HG02840 (cell line): ENCODE data around the gene THAP10.
A peak's percentile ranks its signal among the peaks of the same experiment; 100 is the strongest.
"Not testable (repeated sequence)": the region's sequence is repeated elsewhere in the genome, so short reads cannot be mapped to it uniquely, and the experiment has no call there.

Source experiments
- ATAC-seq: cut with Tn5 transposase; IDR thresholded peaks from one replicate; pipeline ENCODE4 v1.9.1; 2021; ENCODE audit warnings: mild to moderate bottlenecking, moderate library complexity, moderate number of reproducible peaks; ENCODE audit not compliant: unreplicated experiment, low FRiP score

Gene THAP10

DNA sequence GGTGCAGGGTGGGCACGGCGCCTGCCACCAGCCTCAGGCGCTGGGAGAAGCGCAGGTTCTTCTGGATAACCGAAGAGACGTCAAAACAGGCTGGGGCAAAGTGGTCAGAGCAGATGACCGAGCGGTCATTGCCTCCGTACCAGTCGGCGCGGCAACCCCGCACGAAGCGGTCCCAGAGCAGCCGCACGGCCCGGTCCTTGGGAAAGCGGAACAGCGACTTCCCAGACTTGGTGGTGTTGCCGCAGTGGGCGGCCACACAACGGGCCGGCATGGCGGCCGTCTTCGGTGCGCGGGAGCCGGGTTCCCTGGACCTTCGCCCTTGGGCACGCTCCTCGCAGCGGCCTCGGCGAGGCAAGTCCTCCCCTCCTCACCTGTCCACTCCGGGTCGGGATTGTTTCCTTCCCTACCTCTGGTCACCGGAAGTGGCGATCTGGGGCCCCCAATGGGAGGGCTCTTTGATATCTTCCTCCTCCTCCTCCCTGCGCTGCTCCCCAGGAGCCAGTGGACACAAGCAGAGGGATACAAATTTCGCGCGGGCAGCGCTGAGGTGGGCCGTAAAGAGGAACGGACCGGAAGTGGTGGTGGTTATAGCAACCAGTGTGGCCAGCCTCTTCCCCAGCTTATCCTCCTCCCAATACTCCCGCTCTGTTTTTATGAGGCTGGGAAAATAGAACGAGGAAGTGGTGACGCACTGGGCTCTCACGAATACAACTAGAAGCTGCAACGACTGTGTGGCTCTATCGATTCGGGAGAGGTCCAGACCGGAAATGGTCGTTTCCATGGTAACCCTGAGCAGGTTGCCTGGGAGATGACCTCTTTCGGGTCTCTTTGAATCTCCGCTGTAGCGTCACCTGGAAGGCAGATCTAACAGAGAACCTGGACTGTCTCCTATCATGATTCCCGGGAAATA lies at the start of gene THAP10, which contains the start of gene LRRC49:
Gene THAP10, minus strand, starts transcription at position 432 of the 910 bp plus-strand sequence. Its CDS starts 161 bp downstream, at position 271.
Gene LRRC49, plus strand, starts transcription at position 825 of the 910 bp plus-strand sequence. Its CDS starts 69 bp downstream, at position 894.
- peak; percentile 64 for ATAC-seq

DNA sequence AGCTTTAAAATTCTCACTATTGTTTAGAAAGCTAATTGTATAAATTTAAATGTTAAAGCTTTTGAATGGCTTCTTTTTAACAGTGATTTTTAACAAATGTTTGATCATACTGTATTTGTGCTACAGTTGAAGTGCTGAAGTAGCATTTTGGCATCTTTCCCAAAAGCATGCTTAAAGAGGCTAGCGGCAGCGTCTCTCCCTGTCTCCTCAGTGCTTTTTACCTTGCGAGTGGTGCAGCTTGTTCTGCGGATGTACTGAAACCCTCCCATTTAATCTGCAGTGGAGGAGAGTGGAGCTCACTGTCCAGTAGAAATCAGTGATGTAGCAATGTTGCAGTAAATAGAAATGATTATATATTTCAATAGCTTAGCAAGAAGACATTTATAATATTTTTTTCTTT lies 44.1 kb upstream of the THAP10 start:
- ATAC-seq = no peak

DNA sequence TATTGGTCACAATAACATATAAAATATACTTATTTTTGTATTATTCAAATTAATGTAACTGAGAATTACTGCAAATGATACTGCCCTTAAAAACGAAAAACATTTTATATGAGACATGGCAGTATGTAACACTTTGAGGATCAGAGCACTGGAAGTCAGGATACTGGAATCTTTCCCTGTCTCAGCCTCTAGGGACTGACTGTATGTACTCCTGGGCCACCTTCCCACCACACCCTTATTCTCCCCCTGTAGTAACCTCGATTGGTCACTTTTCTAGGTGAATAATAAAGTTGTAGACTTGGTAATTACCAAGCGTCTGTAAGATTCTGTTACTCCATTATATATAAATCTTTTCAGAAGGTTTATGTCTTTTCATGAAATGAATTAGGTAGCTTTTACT lies 43.4 kb upstream of the THAP10 start:
- no peak for ATAC-seq

DNA sequence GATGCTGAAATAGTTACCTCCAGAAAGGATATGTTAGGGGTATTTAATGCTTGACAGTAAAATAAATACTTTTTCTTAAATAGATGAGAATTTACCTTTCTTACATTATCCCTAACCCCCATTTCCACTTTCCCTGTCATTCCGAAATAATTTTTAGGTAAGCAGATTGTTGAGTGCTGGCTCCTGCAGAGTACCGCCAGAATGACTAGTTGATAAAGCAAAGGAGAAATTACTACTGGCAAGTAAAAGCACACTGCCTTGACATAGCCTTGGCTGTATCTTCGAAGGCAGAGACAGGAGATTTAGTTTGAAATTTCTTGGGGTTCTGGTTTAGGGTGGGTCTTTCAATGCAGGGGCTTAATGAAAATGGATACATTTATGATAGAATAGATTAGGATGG lies 41.2 kb upstream of the THAP10 start:
- ATAC-seq = no peak

DNA sequence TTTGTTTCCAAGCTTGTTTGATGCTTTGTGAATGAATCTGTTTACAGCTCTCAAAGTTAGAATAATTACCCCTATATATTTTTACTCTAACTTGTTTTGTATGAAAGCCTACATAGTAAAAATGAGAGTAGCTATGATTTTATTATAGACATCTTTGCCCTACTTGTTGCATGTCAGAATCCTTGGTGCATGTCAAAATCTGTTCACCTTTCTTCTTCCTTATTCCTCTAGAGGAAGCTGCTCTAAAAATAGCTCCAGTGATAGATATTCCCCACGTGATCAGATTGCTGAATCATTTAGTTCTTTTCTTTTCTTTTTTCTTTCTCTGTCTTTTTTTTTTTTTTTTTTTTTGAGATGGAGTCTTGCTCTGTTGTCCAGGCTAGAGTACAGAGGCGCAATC lies 40.2 kb upstream of the THAP10 start:
- ATAC-seq = no peak

DNA sequence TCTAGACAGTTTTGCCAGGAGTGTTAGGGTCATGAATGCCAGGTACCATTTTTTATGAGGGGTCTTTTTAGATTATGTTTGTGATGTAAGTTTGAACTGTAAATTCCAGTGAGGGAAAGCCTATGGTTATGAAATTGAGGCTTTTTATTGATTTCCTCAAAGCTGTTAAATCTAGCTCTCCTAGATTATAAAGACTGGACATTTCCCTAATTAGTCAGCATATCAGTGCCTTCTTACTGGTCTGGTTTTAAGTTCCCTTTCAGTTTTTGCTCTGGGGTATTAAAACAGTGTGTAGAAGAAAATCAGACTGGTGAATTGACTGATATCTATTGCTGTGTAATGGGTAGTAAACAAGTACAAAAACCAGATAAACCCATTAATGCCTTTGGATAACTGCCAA lies 39.6 kb upstream of the THAP10 start:
- no peak for ATAC-seq

DNA sequence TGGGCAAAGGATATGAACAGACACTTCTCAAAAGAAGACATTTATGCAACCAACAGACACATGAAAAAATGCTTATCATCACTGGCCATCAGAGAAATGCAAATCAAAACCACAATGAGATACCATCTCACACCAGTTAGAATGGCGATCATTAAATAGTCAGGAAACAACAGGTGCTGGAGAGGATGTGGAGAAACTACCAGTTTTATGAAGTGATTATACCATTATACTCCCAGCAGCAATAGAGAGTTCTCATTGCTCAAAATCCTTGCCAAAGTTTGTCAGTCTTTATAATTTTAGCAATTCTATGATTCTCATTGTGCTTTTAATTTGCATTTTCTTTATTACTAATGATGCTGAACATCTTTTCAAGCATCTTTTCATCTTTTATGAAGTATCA lies 34.7 kb upstream of the THAP10 start:
- ATAC-seq = not testable (repeated sequence)

DNA sequence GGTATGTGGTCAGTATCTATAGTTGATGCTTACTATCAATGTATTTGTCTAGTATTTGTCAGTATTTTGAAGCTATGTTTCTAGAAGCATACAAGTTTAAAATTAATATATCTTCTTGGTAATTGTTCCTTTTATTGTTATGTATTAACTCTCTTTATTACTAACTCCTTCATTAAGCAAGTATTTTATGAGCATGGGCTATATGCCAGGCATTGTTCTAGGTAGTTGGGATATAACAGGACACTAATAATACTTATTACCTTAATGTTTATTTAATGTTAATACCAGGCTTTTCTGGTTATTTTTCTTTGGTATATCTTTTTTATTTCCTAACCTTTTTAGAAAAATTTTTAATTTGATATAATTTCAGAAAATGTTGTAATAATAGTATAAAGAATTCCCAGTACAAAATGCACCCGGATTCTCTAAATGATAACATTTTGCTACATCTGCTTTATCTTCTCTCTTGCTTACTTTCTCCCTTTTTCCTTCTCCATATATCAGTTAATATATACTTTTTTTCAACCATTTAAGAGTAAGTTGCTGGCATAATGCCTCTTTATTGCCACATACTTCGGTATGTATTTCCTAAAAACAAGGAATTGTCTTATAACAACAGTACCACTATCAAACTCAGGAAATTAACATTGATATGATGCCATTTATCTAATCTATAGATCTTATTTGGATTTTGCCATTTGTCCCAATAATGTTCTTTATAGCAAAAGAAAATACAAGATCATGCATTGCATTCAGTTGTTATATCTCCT lies 31.3 kb upstream of the THAP10 start:
- no peak for ATAC-seq

DNA sequence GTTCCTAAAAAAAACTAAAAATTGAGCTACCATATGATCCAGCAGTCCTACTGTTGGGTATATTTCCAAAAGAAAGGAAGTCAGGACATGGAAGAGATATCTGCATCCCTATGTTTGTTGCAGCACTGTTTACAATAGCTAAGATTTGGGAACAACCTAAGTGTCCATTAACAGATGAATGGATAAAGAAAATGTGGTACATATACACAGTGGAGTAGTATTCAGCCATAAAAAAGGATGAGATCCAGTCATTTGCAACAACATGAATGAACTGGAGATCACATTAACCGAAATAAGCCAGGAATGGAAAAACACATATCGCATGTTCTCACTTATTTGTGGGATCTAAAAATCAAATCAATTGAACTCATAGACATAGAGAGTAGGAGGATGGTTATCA lies 29.9 kb upstream of the THAP10 start:
- no peak for ATAC-seq

DNA sequence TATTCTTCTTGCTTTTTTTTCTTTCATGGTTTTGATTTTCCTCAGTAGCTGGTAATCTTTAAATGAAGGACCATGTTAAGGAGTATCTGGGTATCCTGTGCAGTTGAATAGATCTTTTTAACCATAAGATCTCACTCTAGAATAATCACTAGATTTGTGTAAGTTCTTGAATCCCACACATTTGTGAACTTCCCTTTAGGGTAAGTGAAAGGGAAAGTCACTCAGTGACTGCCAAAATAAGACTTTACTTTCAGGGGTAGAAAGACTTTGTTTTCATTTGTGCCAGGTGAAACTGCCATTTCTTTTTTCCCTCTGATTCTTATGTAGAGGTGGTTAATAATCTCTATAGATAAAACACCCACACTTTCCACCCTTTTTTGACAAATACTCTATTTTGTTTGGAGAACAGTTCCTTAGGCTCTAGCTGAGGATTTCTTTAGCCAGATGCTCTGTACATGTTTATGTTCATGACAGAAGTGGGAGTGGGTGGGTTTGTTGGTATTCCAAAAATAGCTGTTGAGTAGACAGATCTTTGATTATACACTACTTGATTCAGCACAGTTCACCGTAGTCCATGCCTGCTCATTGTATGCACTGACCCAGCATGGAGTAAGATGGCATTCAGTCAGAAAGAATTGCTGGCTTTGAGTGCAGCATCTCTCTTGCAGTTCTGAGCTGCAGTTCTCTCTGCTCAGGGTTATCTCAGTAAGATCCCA lies 28.9 kb upstream of the THAP10 start:
- no peak for ATAC-seq

DNA sequence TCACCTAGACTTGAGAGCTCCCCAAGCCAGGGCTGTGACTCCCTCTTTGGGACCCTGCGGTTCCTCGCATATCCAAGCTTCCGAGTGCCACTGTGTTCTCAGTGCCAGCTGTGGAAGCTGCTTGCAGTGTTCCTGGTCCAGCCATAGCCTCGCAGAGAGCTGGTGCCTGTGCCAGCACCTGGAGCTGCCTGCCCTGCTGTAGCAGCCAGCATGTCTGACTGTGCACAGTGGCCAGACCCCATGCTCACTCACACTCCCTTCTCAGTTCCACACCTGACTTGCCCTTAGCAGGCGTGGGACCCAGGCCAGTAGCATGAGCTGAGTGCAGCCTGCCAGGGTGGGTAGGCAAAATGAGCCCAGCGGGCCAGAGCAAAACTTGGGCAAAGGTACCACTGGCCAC lies 25.7 kb upstream of the THAP10 start:
- no peak for ATAC-seq

DNA sequence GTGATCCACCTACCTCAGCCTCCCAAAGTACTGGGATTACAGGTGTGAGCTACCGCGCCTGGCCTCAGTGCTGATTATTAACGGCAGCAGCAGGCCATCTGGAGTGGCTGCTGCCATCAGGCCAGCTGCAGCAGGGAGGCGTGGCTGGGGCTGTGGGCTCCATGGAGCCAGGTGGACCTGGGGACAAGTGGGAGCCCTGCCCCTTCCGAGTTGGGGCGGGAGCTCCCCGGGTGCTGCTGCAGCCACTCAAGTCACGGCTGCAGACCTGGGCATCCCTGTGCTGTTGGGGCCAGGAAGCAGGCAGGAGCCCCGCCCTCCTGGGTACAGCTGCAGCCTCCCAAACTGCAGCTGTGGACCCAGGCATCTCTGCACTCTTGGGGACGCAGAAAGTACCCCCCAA lies 24.3 kb upstream of the THAP10 start:
- no peak for ATAC-seq

DNA sequence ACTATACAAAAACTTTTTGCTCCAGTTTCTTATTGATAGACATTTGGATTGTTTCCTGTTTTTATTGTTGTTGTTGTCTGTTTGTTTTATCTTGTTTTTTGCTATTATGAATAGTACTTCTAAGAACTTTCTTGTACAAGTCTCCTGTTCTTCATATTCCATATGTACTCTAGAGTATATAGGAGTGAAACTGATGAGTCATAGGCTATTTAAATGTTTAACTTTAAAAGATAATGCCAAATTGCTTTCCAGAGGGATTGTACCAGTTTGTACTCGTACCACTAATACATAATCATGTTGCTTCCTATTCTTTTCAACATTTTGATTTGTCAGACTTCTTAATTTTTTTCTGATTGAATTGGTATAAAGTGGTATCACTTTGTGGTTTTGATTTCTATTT lies 20.0 kb upstream of the THAP10 start:
- ATAC-seq = no peak

DNA sequence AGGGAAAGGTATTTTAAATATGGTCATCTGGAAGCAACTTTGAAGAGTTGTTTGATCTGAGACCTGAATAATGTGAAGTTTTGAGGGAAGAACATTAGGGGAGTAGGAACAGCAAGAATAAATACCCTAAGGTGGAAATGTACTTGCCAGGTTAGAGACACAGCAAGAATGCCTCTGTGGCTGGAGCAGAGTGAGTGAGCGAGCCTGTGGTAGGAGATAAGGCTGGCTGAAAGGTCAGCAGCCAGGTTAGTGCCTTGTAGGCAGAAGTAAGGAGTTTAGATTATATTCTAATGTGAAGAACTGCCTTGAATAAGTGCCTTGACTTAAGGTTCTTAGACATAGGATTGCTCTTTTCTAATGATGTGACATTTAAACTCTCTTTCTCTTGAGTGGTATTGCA lies 18.7 kb upstream of the THAP10 start:
- ATAC-seq = no peak

DNA sequence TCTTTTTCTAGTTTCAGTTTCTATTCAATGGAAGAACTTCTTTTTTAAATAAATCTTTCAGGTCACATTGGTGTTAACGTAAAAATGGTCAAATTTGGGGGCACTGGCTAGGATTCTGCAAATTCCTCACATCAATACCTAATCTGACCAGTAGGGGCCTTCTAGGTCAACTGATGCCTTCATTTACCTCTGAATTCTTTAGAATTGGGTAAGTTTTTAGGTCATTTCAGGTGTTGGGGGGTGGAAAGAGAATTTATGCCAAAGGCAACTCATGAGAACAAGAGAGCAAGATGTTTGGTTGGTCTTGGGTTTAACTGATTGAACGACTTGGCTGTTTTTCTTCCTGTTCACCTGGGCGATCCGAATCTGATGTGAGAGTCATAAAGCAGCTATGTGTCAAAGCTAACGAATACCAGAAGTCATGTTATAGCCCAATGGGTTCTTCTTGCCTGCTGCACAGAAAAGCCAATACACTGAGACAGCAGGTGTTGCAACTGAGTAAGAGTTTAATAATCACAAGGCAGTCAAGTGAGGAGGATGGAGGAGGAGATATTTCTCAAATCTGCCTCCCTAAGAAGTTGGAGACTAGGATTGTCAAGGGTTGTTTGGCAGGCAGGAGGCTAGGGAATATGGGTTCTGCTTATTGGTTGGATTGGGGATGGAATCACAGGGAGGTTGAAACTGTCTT lies 15.7 kb upstream of the THAP10 start:
- ATAC-seq = no peak

DNA sequence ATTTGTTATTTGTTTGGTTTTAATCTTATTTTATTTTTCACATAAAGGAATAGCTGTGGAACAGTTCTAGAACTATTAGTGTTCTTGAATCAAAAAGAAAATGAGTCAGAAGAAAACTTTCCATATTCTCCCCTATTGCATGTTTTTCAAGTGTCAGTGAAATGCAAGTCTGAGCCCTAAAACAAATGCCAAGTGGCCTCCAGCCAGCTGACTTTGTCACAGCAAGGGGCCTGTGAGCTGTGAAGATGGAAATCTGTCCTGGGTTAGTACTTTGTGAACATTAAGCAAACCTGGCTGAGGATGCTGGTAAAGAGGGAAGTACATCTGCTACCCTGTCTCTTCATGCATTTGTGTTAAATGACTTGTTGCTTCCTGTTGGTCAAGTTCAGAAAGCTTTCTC lies 14.6 kb upstream of the THAP10 start:
- no peak for ATAC-seq

DNA sequence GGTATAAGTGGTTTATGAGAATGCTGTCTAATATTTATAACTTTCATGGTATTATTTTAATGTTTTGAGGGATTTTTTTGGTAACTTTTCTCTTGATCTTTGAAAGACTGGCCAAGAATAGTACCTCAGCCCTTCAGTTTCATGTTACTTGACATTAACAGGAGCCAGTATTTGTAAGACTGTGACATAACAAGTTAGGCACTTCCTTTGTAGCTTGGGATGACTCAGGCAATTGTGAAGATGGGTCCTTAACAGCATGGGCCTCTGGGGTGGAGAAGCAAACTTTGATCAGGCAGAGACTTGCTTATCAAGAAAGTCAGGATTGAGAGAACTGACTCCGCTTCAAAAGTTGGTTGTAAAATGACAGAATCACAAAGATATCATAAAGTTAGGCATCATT lies 9.9 kb upstream of the THAP10 start:
- no peak for ATAC-seq

DNA sequence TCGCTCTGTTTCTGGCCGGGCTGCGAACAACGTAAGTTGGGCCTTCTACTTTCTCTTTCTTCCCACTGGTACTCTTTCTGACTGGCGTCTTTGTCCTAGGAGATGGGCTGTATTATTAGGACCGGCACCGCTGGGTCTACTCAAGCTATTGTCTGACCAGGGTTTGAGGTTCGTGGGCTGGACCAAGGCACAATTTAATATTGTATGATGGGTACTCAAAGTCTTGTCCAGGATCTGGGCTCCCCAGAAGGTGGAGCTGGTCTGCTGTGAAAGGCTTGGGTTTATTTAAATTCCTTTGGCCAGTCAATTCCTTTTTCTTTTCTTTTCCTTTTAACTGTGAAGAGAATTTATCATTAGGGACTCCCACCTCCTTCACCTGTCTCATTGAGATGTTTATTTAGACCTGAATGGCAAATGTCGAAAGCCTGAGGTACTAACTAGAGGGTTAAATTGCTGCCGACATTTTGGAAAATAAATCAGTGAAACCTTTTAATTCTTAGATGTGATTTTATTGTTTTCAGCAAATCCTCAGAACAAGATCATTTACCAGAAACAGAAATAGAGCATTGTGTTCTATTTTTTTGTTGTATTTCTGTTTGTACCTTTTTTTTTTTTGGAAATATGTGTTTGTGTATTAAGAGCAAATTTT lies 803 bp upstream of the THAP10 start:
- peak; percentile 18 for ATAC-seq

DNA sequence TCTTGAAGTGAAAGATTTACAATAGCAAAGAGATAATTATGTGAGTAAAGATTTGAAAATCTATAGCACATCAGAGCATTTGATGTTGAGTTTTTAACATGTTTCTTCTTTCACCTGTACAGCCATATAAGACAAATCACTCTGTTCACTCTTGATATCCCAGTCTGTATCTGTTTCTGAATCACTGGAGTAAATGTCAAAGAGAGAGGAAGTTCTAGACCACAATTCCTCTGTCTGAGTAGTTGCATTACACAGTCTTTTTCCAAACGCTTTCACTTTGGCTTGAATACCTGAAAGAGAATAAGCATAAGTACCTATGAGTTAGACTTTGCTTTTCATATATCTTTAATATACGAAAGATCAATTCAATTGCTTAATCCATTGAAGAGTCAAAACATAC lies 9.9 kb downstream of the THAP10 start:
- no peak for ATAC-seq

DNA sequence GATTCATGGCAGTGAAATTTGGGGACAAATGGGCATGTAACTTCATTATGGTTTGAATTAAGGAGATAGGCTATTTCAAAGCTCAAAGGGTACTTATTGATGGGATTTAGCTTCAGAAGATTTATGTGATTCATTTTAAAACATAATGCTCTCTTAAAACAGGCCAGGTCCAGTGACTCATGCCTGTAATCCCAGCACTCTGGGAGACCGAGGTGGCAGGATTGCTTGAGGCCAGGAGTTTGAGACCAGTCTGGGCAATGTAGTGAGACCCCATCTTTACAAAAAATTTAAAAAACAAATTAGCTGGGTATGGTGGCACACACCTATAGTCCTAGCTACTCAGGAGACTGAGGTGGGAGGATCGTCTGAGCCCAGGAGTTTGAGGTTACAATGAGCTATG lies 11.5 kb downstream of the THAP10 start:
- no peak for ATAC-seq
